IMR-90 (cell line): ENCODE data around the gene NCKAP5. TPM values are rescaled to one million over a fixed set of nuclear protein-coding genes. Genes with fewer than 3 reads are reported as not detected.
A peak's percentile ranks its signal among the peaks of the same experiment; 100 is the strongest.

Source experiments
- ATAC-seq: fragments of 200-7000 bp; cut with Tn5 transposase; 2 replicates; pipeline ENCODE4 v1.9.1; 2020; ENCODE audit warnings: low read depth, mild to moderate bottlenecking, moderate library complexity
- BruUV-seq: library from RNA; stranded (reverse); fragments of 400-500 nt; replicated peaks from 2 replicates; lab custom pipeline; 2021; lab: Mats Ljungman, UMichigan
- CTCF ChIA-PET: fragments of 300-600 bp; formaldehyde crosslinking; extraction: SDS; loops from one replicate; lab custom pipeline; 2021; ENCODE audit warnings: antibody characterized with exemption; lab: Yijun Ruan, JAX
- POLR2A ChIA-PET: fragments of 300-600 bp; sonication (Branson Sonifier 250); formaldehyde crosslinking; loops from one replicate; lab custom pipeline; 2022; ENCODE audit warnings: antibody characterized with exemption; ENCODE audit not compliant: unreplicated experiment; lab: Charles Lee
- DNase-seq: peaks from one replicate; pipeline ENCODE4 v3.0.0; 2013
- H2AFZ ChIP-seq: replicated peaks from 2 replicates; pipeline ENCODE3; 2013; ENCODE audit warnings: low read length, mild to moderate bottlenecking; ENCODE audit not compliant: poor library complexity
- H2AK5ac ChIP-seq: 2 replicates; pipeline ENCODE4 v1.6.1; 2013; ENCODE audit warnings: low read depth, low read length, inconsistent platforms
- H2AK9ac ChIP-seq: replicated peaks from 2 replicates; pipeline ENCODE3; 2013; ENCODE audit warnings: mild to moderate bottlenecking, low read depth, low read length, moderate library complexity; ENCODE audit not compliant: poor library complexity
- H2BK120ac ChIP-seq: 2 replicates; pipeline ENCODE4 v1.6.1; 2013; ENCODE audit warnings: low read depth, low read length, inconsistent platforms
- H2BK15ac ChIP-seq: 3 replicates; pipeline ENCODE4 v1.6.1; 2013; ENCODE audit warnings: low read depth, low read length, inconsistent platforms
- H2BK20ac ChIP-seq: 2 replicates; pipeline ENCODE4 v1.6.1; 2013; ENCODE audit warnings: low read depth, mild to moderate bottlenecking, inconsistent platforms, low read length, moderate library complexity
- H2BK5ac ChIP-seq: 2 replicates; pipeline ENCODE4 v1.6.1; 2013; ENCODE audit warnings: mild to moderate bottlenecking, low read depth, low read length, inconsistent platforms; ENCODE audit not compliant: poor library complexity, severe bottlenecking
- H3K14ac ChIP-seq: replicated peaks from 2 replicates; pipeline ENCODE4 v1.6.1; 2013; ENCODE audit warnings: low read depth, low read length, inconsistent platforms
- H3K18ac ChIP-seq: 2 replicates; pipeline ENCODE4 v1.6.1; 2013; ENCODE audit warnings: low read depth, low read length, control low read depth
- H3K23ac ChIP-seq: 2 replicates; pipeline ENCODE4 v1.6.1; 2013; ENCODE audit warnings: low read depth, low read length, inconsistent platforms
- H3K27ac ChIP-seq: 2 replicates; pipeline ENCODE4 v1.5.1; 2013; ENCODE audit warnings: mild to moderate bottlenecking, control low read depth, low read length; ENCODE audit not compliant: insufficient read depth
- H3K27me3 ChIP-seq: 2 replicates; pipeline ENCODE4 v1.6.1; 2013; ENCODE audit warnings: low read length; ENCODE audit not compliant: control insufficient read depth, insufficient read depth
- H3K36me3 ChIP-seq: 2 replicates; pipeline ENCODE4 v1.6.1; 2013; ENCODE audit warnings: low read length, mixed read lengths; ENCODE audit not compliant: control insufficient read depth, insufficient read depth
- H3K4ac ChIP-seq: 2 replicates; pipeline ENCODE4 v1.6.1; 2013; ENCODE audit warnings: low read depth, low read length, inconsistent platforms
- H3K4me1 ChIP-seq: 2 replicates; pipeline ENCODE4 v1.6.1; 2013; ENCODE audit warnings: low read length, mixed read lengths; ENCODE audit not compliant: control insufficient read depth, insufficient read depth
- H3K4me2 ChIP-seq: 2 replicates; pipeline ENCODE4 v1.6.1; 2013; ENCODE audit warnings: low read depth, mild to moderate bottlenecking, control low read depth, low read length, moderate library complexity
- H3K4me3 ChIP-seq: 2 replicates; pipeline ENCODE4 v1.5.1; 2013; ENCODE audit warnings: low read depth, mild to moderate bottlenecking, control low read depth, low read length, moderate library complexity; ENCODE audit not compliant: insufficient read depth
- H3K56ac ChIP-seq: 2 replicates; pipeline ENCODE4 v1.6.1; 2013; ENCODE audit warnings: low read length, inconsistent platforms; ENCODE audit not compliant: insufficient read depth; ENCODE audit errors: extremely low read depth
- H3K79me1 ChIP-seq, 2 experiments: 2 replicates each; pipeline ENCODE4 v1.6.1; 2013; ENCODE audit warnings: low read length in 2 of 2, inconsistent platforms in 1 of 2, low read depth in 1 of 2
- H3K9ac ChIP-seq: 2 replicates; pipeline ENCODE4 v1.6.1; 2013; ENCODE audit warnings: low read depth, low read length, control low read depth
- H3K9me1 ChIP-seq: 2 replicates; pipeline ENCODE4 v1.6.1; 2013; ENCODE audit warnings: low read length, inconsistent platforms; ENCODE audit not compliant: insufficient read depth
- H3K9me3 ChIP-seq: 2 replicates; pipeline ENCODE4 v1.6.1; 2013; ENCODE audit warnings: low read length; ENCODE audit not compliant: control insufficient read depth, insufficient read depth
- H4K20me1 ChIP-seq: 2 replicates; pipeline ENCODE4 v1.6.1; 2013; ENCODE audit warnings: low read length, inconsistent platforms; ENCODE audit not compliant: insufficient read depth
- H4K5ac ChIP-seq: 2 replicates; pipeline ENCODE4 v1.6.1; 2013; ENCODE audit warnings: mild to moderate bottlenecking, low read depth, low read length, control low read depth
- H4K8ac ChIP-seq, 2 experiments: 2 replicates each; pipeline ENCODE4 v1.6.1; 2013; ENCODE audit warnings: low read depth in 2 of 2, low read length in 2 of 2, control low read depth in 1 of 2, inconsistent platforms in 1 of 2
- H4K91ac ChIP-seq: 2 replicates; pipeline ENCODE4 v1.6.1; 2013; ENCODE audit warnings: low read depth, low read length, inconsistent platforms; ENCODE audit not compliant: insufficient read depth
- BHLHE40 ChIP-seq: fragments of 150-350 bp; IDR thresholded peaks from 2 replicates; pipeline ENCODE4 v1.6.1; 2016; ENCODE audit warnings: mild to moderate bottlenecking, low read depth, low read length
- CEBPB ChIP-seq: IDR thresholded peaks from 2 replicates; pipeline ENCODE4 v1.6.1; 2012; ENCODE audit warnings: low read depth, low read length, improper control_type of control experiment
- CHD1 ChIP-seq: IDR thresholded peaks from 2 replicates; pipeline ENCODE4 v1.6.1; 2012; ENCODE audit warnings: low read depth, low read length, improper control_type of control experiment
- FOS ChIP-seq: fragments of 150-350 bp; IDR thresholded peaks from 2 replicates; pipeline ENCODE4 v1.6.1; 2016; ENCODE audit warnings: low read depth, low read length
- MAFK ChIP-seq: IDR thresholded peaks from 2 replicates; pipeline ENCODE4 v1.6.1; 2012; ENCODE audit warnings: low read depth, low read length, improper control_type of control experiment
- MAZ ChIP-seq: IDR thresholded peaks from 2 replicates; pipeline ENCODE4 v1.6.1; 2012; ENCODE audit warnings: low read depth, mild to moderate bottlenecking, low read length, improper control_type of control experiment, moderate library complexity, borderline replicate concordance
- NFE2L2 ChIP-seq: fragments of 150-350 bp; IDR thresholded peaks from 2 replicates; pipeline ENCODE4 v1.6.1; 2016; ENCODE audit warnings: low read depth, mild to moderate bottlenecking, low read length
- POLR2A ChIP-seq: IDR thresholded peaks from 2 replicates; pipeline ENCODE4 v1.6.1; 2012; ENCODE audit warnings: mild to moderate bottlenecking, low read depth, low read length
- RAD21 ChIP-seq: IDR thresholded peaks from 2 replicates; pipeline ENCODE4 v1.6.1; 2012; ENCODE audit warnings: low read length, improper control_type of control experiment
- RCOR1 ChIP-seq: IDR thresholded peaks from 2 replicates; pipeline ENCODE4 v1.6.1; 2012; ENCODE audit warnings: mild to moderate bottlenecking, low read length, improper control_type of control experiment; ENCODE audit not compliant: insufficient replicate concordance
- RFX5 ChIP-seq: IDR thresholded peaks from 2 replicates; pipeline ENCODE4 v1.8.0; 2012; ENCODE audit warnings: low read depth, mild to moderate bottlenecking, low read length, moderate library complexity
- USF2 ChIP-seq: fragments of 150-350 bp; IDR thresholded peaks from 2 replicates; pipeline ENCODE4 v1.6.1; 2017; ENCODE audit warnings: mild to moderate bottlenecking, antibody characterized with exemption, low read length, low read depth
- WGBS, 2 experiments: methylation state at CpG; one replicate each; pipeline versions ENCODE4 v1.1.5 to v1.1.7; 2013; ENCODE audit warnings: missing lambda C conversion rate in 2 of 2; ENCODE audit not compliant: insufficient read length in 1 of 2; ENCODE audit errors: extremely low coverage in 2 of 2; 5-methylcytosine and 5-hydroxymethylcytosine counted together
- dilution Hi-C: fragments of 300-500 bp; cut with HindIII; formaldehyde crosslinking; loops from one replicate; pipeline ENCODE4 v1.14.3; 2018; ENCODE audit warnings: low sequenced_read_pairs; ENCODE audit not compliant: unreplicated experiment
- in situ Hi-C: fragments of 300-500 bp; cut with MboI; formaldehyde crosslinking; loops from 3 replicates; pipeline ENCODE4 v1.14.3; 2019; ENCODE audit warnings: low sequenced_read_pairs, inconsistent platforms, mixed read lengths
- intact Hi-C: fragments of 100-400 bp; cut with micrococcal nuclease; formaldehyde crosslinking; loops from 2 replicates; pipeline ENCODE4 v1.10.0; 2022
- polyA plus RNA-seq, 3 experiments: library from polyadenylated mRNA; depleted of rRNA; stranded (reverse); fragments of >200 nt; gene quantifications; 2 replicates each; pipeline ENCODE4 v1.2.3, GENCODE V29; 2012; ENCODE audit warnings: low replicate concordance in 1 of 3
- total RNA-seq: library from RNA; depleted of rRNA; stranded (reverse); fragments of >200 nt; gene quantifications from 2 replicates; pipeline ENCODE4 v1.2.3, GENCODE V29; 2012

Gene NCKAP5
- total and polyA plus RNA-seq, 2 of the 4 experiments (the other 2 are of a cell fraction): 2.7 to 3.9 TPM

- Histone ChIP-seq H4K91ac (no peak overlapping the region; the same call in 1 of the 2 replicates), H2BK5ac (no peak overlapping the region), H3K4me2 (no peak overlapping the region), H3K36me3 (no peaks in the 10 kb centered on the region), H3K27ac (no peak overlapping the region), H3K27me3 (no peaks in the 10 kb centered on the region), H3K79me1 (peaks cover 3% of the 10 kb centered on the region in 2 experiments; a peak in 2 of 4 replicates), H4K20me1 (no peaks in the 10 kb centered on the region), H2BK120ac (peak overlapping the region; percentile 2; the same call in 1 of the 2 replicates), H3K56ac (no peak overlapping the region), H3K14ac (0 out of 2 replicates have a peak overlapping the region, but pooled peaks have one; percentile 48), H3K9ac (no peak overlapping the region), H3K23ac (no peak overlapping the region), H3K4ac (no peak overlapping the region), H3K4me1 (no peaks in the 10 kb centered on the region), H2BK15ac (no peak overlapping the region), H2AK5ac (peak overlapping the region; percentile 4; the same call in 1 of the 2 replicates), H4K5ac (no peak overlapping the region), H3K9me3 (no peaks in the 10 kb centered on the region), H3K9me1 (no peaks in the 10 kb centered on the region), H2AFZ (no peak overlapping the region), H3K18ac (no peak overlapping the region), H3K4me3 (no peak overlapping the region), H4K8ac (0 out of 4 replicates have a peak overlapping the region, but pooled peaks of 1 of the 2 experiments have one; percentile 10), H2AK9ac (no peak overlapping the region), H2BK20ac (no peak overlapping the region)
- intact Hi-C loops: no loop called here
- DNase-seq: no peak
- dilution Hi-C loops: no loop called here
- TF ChIP-seq RFX5 (no peak), CHD1 (no peak), CEBPB (no peak), MAFK (no peak), RCOR1 (no peak), POLR2A (no peak), MAZ (no peak), BHLHE40 (no peak), USF2 (no peak), RAD21 (no peak), NFE2L2 (no peak), FOS (no peak)
- ChIA-PET CTCF (interaction anchor here (1.2 to 2.0 kb wide), 2 partner anchors 9 to 19 kb away, joined by 3 to 5 read pairs; no protein-coding TSS in a partner anchor), POLR2A (no interaction called here)
- in situ Hi-C loops: no loop called here
- ATAC-seq: no peak
- WGBS, 2 experiments: no CpG with 5 or more reads among the region's 3 CpGs
- no TSS peak for BruUV-seq
Observed at GRCh38 chr2:133541797-133542196, 26.5 kb downstream of the NCKAP5 start.
